K562 (cell line): Measurements from ENCODE around the gene TSEN54. TPM values are rescaled to one million over a fixed set of nuclear protein-coding genes. Genes with fewer than 3 reads are reported as not detected.
A peak's percentile ranks its signal among the peaks of the same experiment; 100 is the strongest.

Experiments used
- BMI1 ChIP-seq: fragments of 150-350 bp; IDR thresholded peaks from 2 replicates; pipeline ENCODE4 v1.6.1; 2014; ENCODE audit warnings: low read length
- CSDE1 ChIP-seq, 2 experiments: fragments of 450-650 bp; IDR thresholded peaks; 2 replicates each; pipeline ENCODE4 v1.6.1; 2016; ENCODE audit warnings: mild to moderate bottlenecking in 1 of 2
- DIDO1 ChIP-seq: fragments of 450-650 bp; IDR thresholded peaks from 2 replicates; pipeline ENCODE4 v1.6.1; 2016; ENCODE audit warnings: low read depth, missing biosample characterization, missing genetic modification characterization
- EGR1 ChIP-seq: fragments of 450-650 bp; conservative IDR thresholded peaks from 2 replicates; pipeline ENCODE4 v1.6.1; 2017; ENCODE audit warnings: mild to moderate bottlenecking
- KAT7 ChIP-seq: sonication (generic); formaldehyde crosslinking; IDR thresholded peaks from 2 replicates; pipeline ENCODE4 v1.8.0; 2022; ENCODE audit warnings: missing genetic modification reagents, mild to moderate bottlenecking, borderline replicate concordance
- KAT8 ChIP-seq: fragments of 450-650 bp; IDR thresholded peaks from 2 replicates; pipeline ENCODE4 v1.6.1; 2016; ENCODE audit warnings: low read depth, mild to moderate bottlenecking
- KLF10 ChIP-seq: fragments of 250-450 bp; sonication (Bioruptor Pico); IDR thresholded peaks from 2 replicates; pipeline ENCODE4 v1.6.1; 2021; ENCODE audit warnings: matching md5 sums
- MCM2 ChIP-seq: fragments of 450-650 bp; IDR thresholded peaks from 2 replicates; pipeline ENCODE4 v1.6.1; 2017; ENCODE audit warnings: low read depth, mild to moderate bottlenecking
- MXI1 ChIP-seq: IDR thresholded peaks from 2 replicates; pipeline ENCODE4 v1.6.1; 2011; ENCODE audit warnings: low read depth, mild to moderate bottlenecking, improper control_type of control experiment, low read length
- MYC ChIP-seq, 2 experiments: fragments of 250-450 bp in 1 of 2; sonication (Bioruptor Pico) in 1 of 2; IDR thresholded peaks; 2 replicates each; pipeline versions ENCODE4 v1.5.1 to v1.6.1; 2012 to 2021; ENCODE audit warnings: low read depth in 2 of 2, borderline replicate concordance in 1 of 2, improper control_type of control experiment in 1 of 2, low read length in 1 of 2, mild to moderate bottlenecking in 1 of 2, moderate library complexity in 1 of 2
- PCBP1 ChIP-seq: fragments of 200-400 bp; formaldehyde crosslinking; IDR thresholded peaks from 2 replicates; pipeline ENCODE4 v1.6.1; 2018; ENCODE audit warnings: mild to moderate bottlenecking, low read depth, low read length; ENCODE audit not compliant: poor library complexity, severe bottlenecking
- PHB ChIP-seq: fragments of 250-450 bp; sonication (Bioruptor Pico); IDR thresholded peaks from 2 replicates; pipeline ENCODE4 v1.5.0; 2021
- SMAD3 ChIP-seq: fragments of 450-650 bp; formaldehyde crosslinking; conservative IDR thresholded peaks from 2 replicates; pipeline ENCODE4 v1.4.0; 2020; ENCODE audit warnings: mild to moderate bottlenecking
- SRF ChIP-seq, 2 experiments: fragments of 250-450, 450-650 bp in 1 of 2; sonication (Bioruptor Pico) in 1 of 2; sonication (generic) in 1 of 2; formaldehyde crosslinking; IDR thresholded peaks; 2 replicates each; pipeline versions ENCODE4 v1.5.0 to v1.5.1; 2020 to 2022; ENCODE audit warnings: mild to moderate bottlenecking in 1 of 2, missing genetic modification reagents in 1 of 2
- ZC3H8 ChIP-seq: fragments of 450-650 bp; IDR thresholded peaks from 2 replicates; pipeline ENCODE4 v1.6.1; 2017
- ZHX1 ChIP-seq: fragments of 150-350 bp; conservative IDR thresholded peaks from 2 replicates; pipeline ENCODE4 v1.6.1; 2014; ENCODE audit warnings: low read length
- ZNF134 ChIP-seq: fragments of 250-450 bp; sonication (Bioruptor Pico); conservative IDR thresholded peaks from 2 replicates; pipeline ENCODE4 v1.4.0; 2020
- ZNF263 ChIP-seq: sonication (generic); formaldehyde crosslinking; IDR thresholded peaks from 2 replicates; pipeline ENCODE4 v1.8.0; 2022; ENCODE audit warnings: mild to moderate bottlenecking, missing genetic modification reagents, borderline replicate concordance
- ZNF444 ChIP-seq: fragments of 250-450 bp; sonication (Bioruptor Pico); IDR thresholded peaks from 2 replicates; pipeline ENCODE4 v1.4.0; 2020; ENCODE audit warnings: mild to moderate bottlenecking, moderate library complexity
- polyA plus RNA-seq, 8 experiments: library from polyadenylated mRNA; depleted of rRNA in 4 of 8; stranded (reverse) in 5 of 8; unstranded in 3 of 8; fragments of >200 nt; fragmentation: Nextera tagmentation in 2 of 8; fragmentation: Illumina TruSeq in 1 of 8; extraction: Ambion mirVana in 2 of 8; extraction: Trizol in 1 of 8; gene quantifications; 2 replicates each; pipeline versions ENCODE4 v1.2.1 to v1.2.3, GENCODE V29; 2011 to 2014; ENCODE audit warnings: inconsistent platforms in 1 of 8, missing spikeins in 1 of 8
- total RNA-seq, 7 experiments: library from RNA; depleted of rRNA in 6 of 7; stranded (reverse); fragments of >200 nt in 6 of 7; fragmentation: Illumina TruSeq in 2 of 7; extraction: Trizol in 2 of 7; gene quantifications; 2 replicates each; pipeline versions ENCODE4 v1.2.1 to v1.2.3, GENCODE V29; 2011 to 2021; ENCODE audit warnings: low replicate concordance in 1 of 7
- TF ChIP-seq, protein P1 (sequence below): fragments of 250-450 bp; sonication (Bioruptor Pico); IDR thresholded peaks from 2 replicates; pipeline ENCODE4 v1.8.0; 2021; ENCODE audit warnings: moderate library complexity, mild to moderate bottlenecking, inconsistent platforms
- TF ChIP-seq, protein P2 (sequence below): sonication (generic); formaldehyde crosslinking; IDR thresholded peaks from 2 replicates; pipeline ENCODE4 v1.4.0; 2020; ENCODE audit warnings: mild to moderate bottlenecking, missing genetic modification reagents

Gene TSEN54
- total and polyA plus RNA-seq, 9 of the 15 experiments (the other 6 are each of a cell fraction or from before 2014, with no cell fraction given): 5.9 to 64.3 (median 48.9) TPM

GRCh38 chr17:75487351-75488070, 28.8 kb upstream of the TSEN54 start (continued):
- TF ChIP-seq, protein P1, sequence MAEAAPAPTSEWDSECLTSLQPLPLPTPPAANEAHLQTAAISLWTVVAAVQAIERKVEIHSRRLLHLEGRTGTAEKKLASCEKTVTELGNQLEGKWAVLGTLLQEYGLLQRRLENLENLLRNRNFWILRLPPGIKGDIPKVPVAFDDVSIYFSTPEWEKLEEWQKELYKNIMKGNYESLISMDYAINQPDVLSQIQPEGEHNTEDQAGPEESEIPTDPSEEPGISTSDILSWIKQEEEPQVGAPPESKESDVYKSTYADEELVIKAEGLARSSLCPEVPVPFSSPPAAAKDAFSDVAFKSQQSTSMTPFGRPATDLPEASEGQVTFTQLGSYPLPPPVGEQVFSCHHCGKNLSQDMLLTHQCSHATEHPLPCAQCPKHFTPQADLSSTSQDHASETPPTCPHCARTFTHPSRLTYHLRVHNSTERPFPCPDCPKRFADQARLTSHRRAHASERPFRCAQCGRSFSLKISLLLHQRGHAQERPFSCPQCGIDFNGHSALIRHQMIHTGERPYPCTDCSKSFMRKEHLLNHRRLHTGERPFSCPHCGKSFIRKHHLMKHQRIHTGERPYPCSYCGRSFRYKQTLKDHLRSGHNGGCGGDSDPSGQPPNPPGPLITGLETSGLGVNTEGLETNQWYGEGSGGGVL (CRISPR knock-in tag): no peak
- TF ChIP-seq BMI1: no peak
- TF ChIP-seq ZNF134 (CRISPR knock-in tag): no peak
- no peak for TF ChIP-seq ZNF263 (CRISPR knock-in tag)
- TF ChIP-seq ZNF444 (CRISPR knock-in tag): no peak
- TF ChIP-seq MCM2: no peak
- no peak for TF ChIP-seq PCBP1
- TF ChIP-seq KAT8: no peak
- TF ChIP-seq PHB: no peak
- TF ChIP-seq CSDE1 (IDR thresholded peaks at IDR 0.05): no peak
- no peak for TF ChIP-seq KLF10
- TF ChIP-seq KAT7 (CRISPR knock-in tag): no peak
- TF ChIP-seq EGR1: no peak
- TF ChIP-seq SMAD3: no peak
- TF ChIP-seq ZC3H8: no peak
- peak; percentile 56 for TF ChIP-seq MYC (IDR thresholded peaks at IDR 0.05; ENCODE audit: low read depth, low read length)
- TF ChIP-seq MYC (CRISPR knock-in tag; IDR thresholded peaks at IDR 0.05; ENCODE audit: borderline replicate concordance, low read depth): no peak
- TF ChIP-seq, protein P2, sequence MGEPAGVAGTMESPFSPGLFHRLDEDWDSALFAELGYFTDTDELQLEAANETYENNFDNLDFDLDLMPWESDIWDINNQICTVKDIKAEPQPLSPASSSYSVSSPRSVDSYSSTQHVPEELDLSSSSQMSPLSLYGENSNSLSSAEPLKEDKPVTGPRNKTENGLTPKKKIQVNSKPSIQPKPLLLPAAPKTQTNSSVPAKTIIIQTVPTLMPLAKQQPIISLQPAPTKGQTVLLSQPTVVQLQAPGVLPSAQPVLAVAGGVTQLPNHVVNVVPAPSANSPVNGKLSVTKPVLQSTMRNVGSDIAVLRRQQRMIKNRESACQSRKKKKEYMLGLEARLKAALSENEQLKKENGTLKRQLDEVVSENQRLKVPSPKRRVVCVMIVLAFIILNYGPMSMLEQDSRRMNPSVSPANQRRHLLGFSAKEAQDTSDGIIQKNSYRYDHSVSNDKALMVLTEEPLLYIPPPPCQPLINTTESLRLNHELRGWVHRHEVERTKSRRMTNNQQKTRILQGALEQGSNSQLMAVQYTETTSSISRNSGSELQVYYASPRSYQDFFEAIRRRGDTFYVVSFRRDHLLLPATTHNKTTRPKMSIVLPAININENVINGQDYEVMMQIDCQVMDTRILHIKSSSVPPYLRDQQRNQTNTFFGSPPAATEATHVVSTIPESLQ (CRISPR knock-in tag): no peak
- no peak for TF ChIP-seq MXI1
- no peak for TF ChIP-seq ZHX1
- TF ChIP-seq DIDO1 (tag): no peak
- TF ChIP-seq SRF (CRISPR knock-in tag; IDR thresholded peaks at IDR 0.05): peak in 1 of 2 experiments; percentile 96; a peak in 3 of 4 replicates
